OCI-LY3 (cell line): ENCODE results near the gene HTRA1.

Source experiments
- H2AFZ ChIP-seq: fragments of 200-600, 300-600 bp; shearing (Covaris generic); 2 replicates; pipeline ENCODE4 v1.6.0; 2014; ENCODE audit warnings: antibody characterized with exemption, low read depth, low read length
- H3K27ac ChIP-seq: fragments of 200-600, 300-600 bp; sonication (generic); 2 replicates; pipeline ENCODE4 v1.5.1; 2014; ENCODE audit warnings: mild to moderate bottlenecking, low read length, moderate library complexity, mixed read lengths
- H3K27me3 ChIP-seq: fragments of 200-600, 300-600 bp; sonication (generic); 2 replicates; pipeline ENCODE4 v1.6.1; 2014; ENCODE audit warnings: low read depth, low read length, mixed read lengths
- H3K36me3 ChIP-seq: fragments of 200-600, 300-600 bp; sonication (generic); replicated peaks from 2 replicates; pipeline ENCODE3; 2014; ENCODE audit warnings: low read depth, low read length, mixed read lengths
- H3K4me1 ChIP-seq: fragments of 300-600, 200-600 bp; sonication (generic); 2 replicates; pipeline ENCODE4 v1.6.1; 2014; ENCODE audit warnings: low read length, mixed read lengths
- H3K4me2 ChIP-seq: fragments of 200-600, 300-600 bp; sonication (generic); 2 replicates; pipeline ENCODE4 v1.6.1; 2014; ENCODE audit warnings: low read length, mixed read lengths
- H3K4me3 ChIP-seq: fragments of 300-600, 200-600 bp; sonication (generic); 2 replicates; pipeline ENCODE4 v1.5.1; 2014; ENCODE audit warnings: antibody characterized with exemption, mild to moderate bottlenecking, low read length, moderate library complexity
- H3K79me2 ChIP-seq: fragments of 300-600, 200-600 bp; shearing (Covaris generic); 2 replicates; pipeline ENCODE4 v1.6.1; 2014; ENCODE audit warnings: mild to moderate bottlenecking, low read length, mixed read lengths
- H3K9ac ChIP-seq: fragments of 300-600, 200-600 bp; shearing (Covaris generic); 2 replicates; pipeline ENCODE4 v1.6.0; 2014; ENCODE audit warnings: mild to moderate bottlenecking, low read length, moderate library complexity
- H3K9me3 ChIP-seq: fragments of 200-600, 300-600 bp; shearing (Covaris generic); 2 replicates; pipeline ENCODE4 v1.6.1; 2014; ENCODE audit warnings: low read length, mixed read lengths; ENCODE audit not compliant: insufficient read depth
- H4K20me1 ChIP-seq: fragments of 200-600, 300-600 bp; sonication (generic); 2 replicates; pipeline ENCODE4 v1.6.1; 2016; ENCODE audit warnings: low read length, mixed read lengths; ENCODE audit not compliant: insufficient read depth
- CTCF ChIP-seq: fragments of 200-600, 300-600 bp; sonication (generic); IDR thresholded peaks from 2 replicates; pipeline ENCODE4 v1.5.1; 2014; ENCODE audit warnings: antibody characterized with exemption, low read length, low read depth
- EZH2phosphoT487 ChIP-seq: fragments of 200-600 bp; shearing (Covaris generic); IDR thresholded peaks from 2 replicates; pipeline ENCODE4 v1.6.1; 2018; ENCODE audit warnings: antibody characterized with exemption, mixed run types, low read depth

Gene HTRA1

GRCh38 chr10:122504610-122504950, 43.2 kb downstream of the HTRA1 start:
- H3K4me3 ChIP-seq, result no peak overlapping the region

GRCh38 chr10:122505011-122505410, 43.7 kb downstream of the HTRA1 start:
- H3K4me3 ChIP-seq, result no peak overlapping the region
- H3K9ac ChIP-seq, result no peak overlapping the region
- H3K4me2 ChIP-seq, result no peak overlapping the region
- H3K27ac ChIP-seq, result no peak overlapping the region
- H3K4me1 ChIP-seq, result no peaks in the 10 kb centered on the region
- no peaks in the 10 kb centered on the region for H3K27me3 ChIP-seq
- H3K9me3 ChIP-seq, result no peaks in the 10 kb centered on the region
- H3K79me2 ChIP-seq, result no peaks in the 10 kb centered on the region
- H2AFZ ChIP-seq, result no peak overlapping the region
- no peaks in the 10 kb centered on the region for H4K20me1 ChIP-seq
- H3K36me3 ChIP-seq, result no peaks in the 10 kb centered on the region
- no peak for TF ChIP-seq EZH2phosphoT487
- TF ChIP-seq CTCF, result no peak

More at GRCh38 chr10:122504610-122504950, 43.2 kb downstream of the HTRA1 start:
- H3K4me2 ChIP-seq, result no peak overlapping the region
- no peaks in the 10 kb centered on the region for H3K36me3 ChIP-seq
- TF ChIP-seq EZH2phosphoT487, result no peak
- TF ChIP-seq CTCF, result no peak
- H4K20me1 ChIP-seq, result no peaks in the 10 kb centered on the region
- no peak overlapping the region for H2AFZ ChIP-seq
- no peaks in the 10 kb centered on the region for H3K27me3 ChIP-seq
- no peak overlapping the region for H3K9ac ChIP-seq
- H3K27ac ChIP-seq, result no peak overlapping the region
- H3K79me2 ChIP-seq, result no peaks in the 10 kb centered on the region
- H3K9me3 ChIP-seq, result no peaks in the 10 kb centered on the region
- H3K4me1 ChIP-seq, result no peaks in the 10 kb centered on the region

GRCh38 chr10:122505885-122506645, 44.7 kb downstream of the HTRA1 start:
- H3K9me3 ChIP-seq, result no peaks in the 10 kb centered on the region
- H3K4me2 ChIP-seq, result no peak overlapping the region
- no peak for TF ChIP-seq CTCF
- TF ChIP-seq EZH2phosphoT487, result no peak
- no peaks in the 10 kb centered on the region for H3K36me3 ChIP-seq
- H3K9ac ChIP-seq, result no peak overlapping the region
- H2AFZ ChIP-seq, result no peak overlapping the region
- H3K4me1 ChIP-seq, result no peaks in the 10 kb centered on the region
- H4K20me1 ChIP-seq, result no peaks in the 10 kb centered on the region
- no peaks in the 10 kb centered on the region for H3K79me2 ChIP-seq
- H3K27me3 ChIP-seq, result no peaks in the 10 kb centered on the region
- H3K27ac ChIP-seq, result no peak overlapping the region
- no peak overlapping the region for H3K4me3 ChIP-seq

GRCh38 chr10:122507616-122508015, 46.3 kb downstream of the HTRA1 start:
- no peak overlapping the region for H2AFZ ChIP-seq
- H3K79me2 ChIP-seq, result no peaks in the 10 kb centered on the region
- H3K4me3 ChIP-seq, result no peak overlapping the region
- H3K27ac ChIP-seq, result no peak overlapping the region
- H3K4me2 ChIP-seq, result no peak overlapping the region
- H3K9ac ChIP-seq, result no peak overlapping the region
- no peaks in the 10 kb centered on the region for H3K9me3 ChIP-seq
- no peaks in the 10 kb centered on the region for H4K20me1 ChIP-seq
- H3K4me1 ChIP-seq, result no peaks in the 10 kb centered on the region
- H3K36me3 ChIP-seq, result no peaks in the 10 kb centered on the region
- H3K27me3 ChIP-seq, result no peaks in the 10 kb centered on the region
- TF ChIP-seq EZH2phosphoT487 (no peak), CTCF (no peak)
